OCI-LY1 (cell line): ENCODE data around the gene EDA.

Experiments used
- EZH2 ChIP-seq: fragments of 200-600 bp; sonication (generic), shearing (Covaris generic); IDR thresholded peaks from 2 replicates; pipeline ENCODE4 v1.8.0; 2017; ENCODE audit warnings: borderline replicate concordance, mixed run types, mild to moderate bottlenecking, antibody characterized with exemption, low read length, moderate library complexity, mixed read lengths
- TF ChIP-seq, protein P1 (sequence below): fragments of 200-600 bp; sonication (generic), shearing (Covaris generic); IDR thresholded peaks from 2 replicates; pipeline ENCODE4 v1.5.1; 2017; ENCODE audit warnings: mild to moderate bottlenecking, antibody characterized with exemption, low read length, moderate library complexity, mixed read lengths

DNA sequence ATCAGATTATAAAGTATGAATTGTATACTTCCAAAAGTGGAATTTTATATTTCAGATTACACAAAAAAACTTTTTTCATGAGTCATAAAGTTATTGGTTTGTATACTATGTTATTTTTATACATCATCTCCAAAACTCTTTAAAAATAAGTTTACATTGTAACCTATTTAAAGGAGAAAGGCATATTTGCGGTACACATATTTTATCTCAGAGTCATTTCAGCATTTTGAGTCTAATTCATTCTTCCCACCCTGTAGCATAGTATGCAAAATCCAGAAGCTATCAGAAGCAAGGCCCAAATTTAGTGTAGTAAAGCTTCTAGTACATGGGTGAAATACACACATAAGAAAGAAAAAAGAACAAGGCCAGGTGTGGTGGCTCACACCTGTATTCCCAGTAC, 353.5 kb downstream of the EDA start:
- no peak for TF ChIP-seq EZH2
- TF ChIP-seq, protein P1, sequence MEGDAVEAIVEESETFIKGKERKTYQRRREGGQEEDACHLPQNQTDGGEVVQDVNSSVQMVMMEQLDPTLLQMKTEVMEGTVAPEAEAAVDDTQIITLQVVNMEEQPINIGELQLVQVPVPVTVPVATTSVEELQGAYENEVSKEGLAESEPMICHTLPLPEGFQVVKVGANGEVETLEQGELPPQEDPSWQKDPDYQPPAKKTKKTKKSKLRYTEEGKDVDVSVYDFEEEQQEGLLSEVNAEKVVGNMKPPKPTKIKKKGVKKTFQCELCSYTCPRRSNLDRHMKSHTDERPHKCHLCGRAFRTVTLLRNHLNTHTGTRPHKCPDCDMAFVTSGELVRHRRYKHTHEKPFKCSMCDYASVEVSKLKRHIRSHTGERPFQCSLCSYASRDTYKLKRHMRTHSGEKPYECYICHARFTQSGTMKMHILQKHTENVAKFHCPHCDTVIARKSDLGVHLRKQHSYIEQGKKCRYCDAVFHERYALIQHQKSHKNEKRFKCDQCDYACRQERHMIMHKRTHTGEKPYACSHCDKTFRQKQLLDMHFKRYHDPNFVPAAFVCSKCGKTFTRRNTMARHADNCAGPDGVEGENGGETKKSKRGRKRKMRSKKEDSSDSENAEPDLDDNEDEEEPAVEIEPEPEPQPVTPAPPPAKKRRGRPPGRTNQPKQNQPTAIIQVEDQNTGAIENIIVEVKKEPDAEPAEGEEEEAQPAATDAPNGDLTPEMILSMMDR, result no peak
